Epithelial cell of esophagus (primary cell): ENCODE measurements around the gene CNOT6L.
A peak's percentile ranks its signal among the peaks of the same experiment; 100 is the strongest.

Source experiments
- DNase-seq: peaks from one replicate; pipeline ENCODE4 v3.0.0; 2010; ENCODE audit warnings: low read depth
- H3K4me3 ChIP-seq: 2 replicates; pipeline ENCODE4 v1.5.1; 2011; ENCODE audit warnings: mild to moderate bottlenecking, low read length, control low read depth
- CTCF ChIP-seq: IDR thresholded peaks from 2 replicates; pipeline ENCODE4 v1.5.1; 2011; ENCODE audit warnings: low read depth, mild to moderate bottlenecking, low read length, control low read depth, inconsistent platforms; ENCODE audit not compliant: insufficient read depth; ENCODE audit errors: missing control alignments

The CNOT6L gene

GRCh38 chr4:77798385-77798784, 20.8 kb downstream of the CNOT6L start:
- no peak for DNase-seq
- no peak for TF ChIP-seq CTCF
- no peak overlapping the region for H3K4me3 ChIP-seq

GRCh38 chr4:77797239-77797638, 21.9 kb downstream of the CNOT6L start:
- no peak for TF ChIP-seq CTCF
- H3K4me3 ChIP-seq: no peak overlapping the region
- peak; percentile 84 for DNase-seq

- TF ChIP-seq CTCF: no peak
- no peak overlapping the region for H3K4me3 ChIP-seq
- DNase-seq: no peak
These were observed 23.8 kb downstream of the CNOT6L start for GRCh38 chr4:77795326-77795725.

GRCh38 chr4:77790146-77790545, 29.0 kb downstream of the CNOT6L start:
- TF ChIP-seq CTCF: no peak
- no peak for DNase-seq
- no peak overlapping the region for H3K4me3 ChIP-seq

- DNase-seq: no peak
- no peak for TF ChIP-seq CTCF
- no peak overlapping the region for H3K4me3 ChIP-seq
These were observed 30.2 kb downstream of the CNOT6L start for GRCh38 chr4:77788990-77789389.

GRCh38 chr4:77787969-77788368, 31.2 kb downstream of the CNOT6L start:
- no peak for DNase-seq
- no peak for TF ChIP-seq CTCF
- H3K4me3 ChIP-seq: no peak overlapping the region

GRCh38 chr4:77785669-77786068, 33.5 kb downstream of the CNOT6L start:
- no peak for TF ChIP-seq CTCF
- DNase-seq: no peak
- H3K4me3 ChIP-seq: no peak overlapping the region
